HEK293 (cell line): ENCODE results near the gene MEAK7.

ENCODE experiments used
- EGR2 ChIP-seq: fragments of 450-650 bp; formaldehyde crosslinking; IDR thresholded peaks from 2 replicates; pipeline ENCODE4 v1.5.1; 2016; ENCODE audit warnings: low read depth, missing biosample characterization, missing genetic modification characterization
- ZBTB17 ChIP-seq: fragments of 450-650 bp; formaldehyde crosslinking; IDR thresholded peaks from 2 replicates; pipeline ENCODE4 v1.5.1; 2016; ENCODE audit warnings: missing biosample characterization, missing genetic modification characterization
- ZNF23 ChIP-seq: fragments of 450-650 bp; formaldehyde crosslinking; IDR thresholded peaks from 2 replicates; pipeline ENCODE4 v1.5.1; 2016; ENCODE audit warnings: missing biosample characterization, missing genetic modification characterization, borderline replicate concordance
- ZNF274 ChIP-seq, 2 experiments: fragments of 200-500 bp in 1 of 2; fragments of 450-650 bp in 1 of 2; sonication (Bioruptor generic) in 1 of 2; formaldehyde crosslinking in 1 of 2; IDR thresholded peaks; 2 replicates each; pipeline versions ENCODE4 v1.5.1 to v1.6.1; 2014 to 2016; ENCODE audit warnings: borderline replicate concordance in 1 of 2, inconsistent platforms in 1 of 2, low read length in 1 of 2, missing biosample characterization in 1 of 2, missing genetic modification characterization in 1 of 2
- ZNF747 ChIP-seq: fragments of 450-650 bp; formaldehyde crosslinking; IDR thresholded peaks from 2 replicates; pipeline ENCODE4 v1.5.1; 2016; ENCODE audit warnings: missing biosample characterization, missing genetic modification characterization
- ZNF792 ChIP-seq: fragments of 450-650 bp; formaldehyde crosslinking; IDR thresholded peaks from 2 replicates; pipeline ENCODE4 v1.5.1; 2016; ENCODE audit warnings: missing biosample characterization, missing genetic modification characterization
- TF ChIP-seq, protein P1 (sequence below): fragments of 450-650 bp; formaldehyde crosslinking; IDR thresholded peaks from 2 replicates; pipeline ENCODE4 v1.5.1; 2016; ENCODE audit warnings: missing biosample characterization, missing genetic modification characterization

DNA sequence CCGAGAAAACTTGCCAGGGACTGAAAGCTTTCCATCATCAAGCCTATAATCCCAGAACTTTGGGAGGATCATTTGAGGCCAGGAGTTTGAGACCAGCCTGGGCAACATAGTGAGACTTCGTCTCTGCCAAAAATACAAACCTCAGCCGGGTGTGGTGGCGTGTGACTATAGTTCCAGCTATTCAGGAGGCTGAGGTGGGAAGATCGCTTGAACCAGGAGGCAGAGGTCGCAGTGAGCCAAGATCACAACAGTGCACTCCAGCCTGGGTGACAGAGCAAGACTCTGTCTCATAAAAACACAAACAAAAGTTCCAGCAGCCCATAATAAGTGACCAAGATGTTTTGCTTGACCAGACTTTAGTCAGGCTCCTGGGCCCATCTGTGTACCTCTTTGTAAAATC, 1.9 kb downstream of the MEAK7 start:
- no peak for TF ChIP-seq ZNF23
- TF ChIP-seq ZBTB17 (tag by site-specific recombination): no peak
- TF ChIP-seq ZNF747 (tag by site-specific recombination): no peak
- no peak for TF ChIP-seq ZNF792 (tag by site-specific recombination)
- no peak for TF ChIP-seq EGR2 (tag by site-specific recombination)
- TF ChIP-seq, protein P1, sequence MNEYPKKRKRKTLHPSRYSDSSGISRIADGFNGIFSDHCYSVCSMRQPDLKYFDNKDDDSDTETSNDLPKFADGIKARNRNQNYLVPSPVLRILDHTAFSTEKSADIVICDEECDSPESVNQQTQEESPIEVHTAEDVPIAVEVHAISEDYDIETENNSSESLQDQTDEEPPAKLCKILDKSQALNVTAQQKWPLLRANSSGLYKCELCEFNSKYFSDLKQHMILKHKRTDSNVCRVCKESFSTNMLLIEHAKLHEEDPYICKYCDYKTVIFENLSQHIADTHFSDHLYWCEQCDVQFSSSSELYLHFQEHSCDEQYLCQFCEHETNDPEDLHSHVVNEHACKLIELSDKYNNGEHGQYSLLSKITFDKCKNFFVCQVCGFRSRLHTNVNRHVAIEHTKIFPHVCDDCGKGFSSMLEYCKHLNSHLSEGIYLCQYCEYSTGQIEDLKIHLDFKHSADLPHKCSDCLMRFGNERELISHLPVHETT (tag by site-specific recombination): no peak
- TF ChIP-seq ZNF274 (IDR thresholded peaks at IDR 0.05; ENCODE audit: low read length): no peak
- no peak for TF ChIP-seq ZNF274 (tag by site-specific recombination; IDR thresholded peaks at IDR 0.05; ENCODE audit: borderline replicate concordance)
